CD8-positive, alpha-beta memory T cell (primary cell): Measurements from ENCODE around the gene IFIT1B. TPM values are rescaled to one million over a fixed set of nuclear protein-coding genes. Genes with fewer than 3 reads are reported as not detected.
"Not testable (repeated sequence)": the region's sequence is repeated elsewhere in the genome, so short reads cannot be mapped to it uniquely, and the experiment has no call there.

Experiments
- CTCF ChIA-PET: fragments of 350-600 bp; sonication (Branson Sonifier 250); formaldehyde crosslinking; loops from one replicate; lab custom pipeline; 2021; ENCODE audit warnings: antibody characterized with exemption; lab: Charles Lee
- POLR2A ChIA-PET: fragments of 350-600 bp; sonication (Branson Sonifier 250); formaldehyde crosslinking; loops from one replicate; lab custom pipeline; 2021; ENCODE audit warnings: antibody characterized with exemption; lab: Charles Lee
- DNase-seq, 5 donors: peaks; one replicate each; pipeline versions ENCODE4 v3.0.0 to v3.0.0-alpha.2; 2020 to 2022; ENCODE audit warnings: mixed read lengths in 1 of 5
- H3K27ac ChIP-seq: one replicate; pipeline ENCODE4 v1.7.0; 2013; ENCODE audit warnings: low read depth, mild to moderate bottlenecking, low read length, moderate library complexity
- H3K27me3 ChIP-seq: 2 replicates; pipeline ENCODE4 v1.7.0; 2013; ENCODE audit warnings: low read length, mild to moderate bottlenecking; ENCODE audit not compliant: insufficient read depth, poor library complexity, severe bottlenecking
- H3K36me3 ChIP-seq: 2 replicates; pipeline ENCODE4 v1.7.0; 2013; ENCODE audit warnings: mild to moderate bottlenecking, low read length, moderate library complexity; ENCODE audit not compliant: insufficient read depth
- H3K4me1 ChIP-seq: 2 replicates; pipeline ENCODE4 v1.7.0; 2013; ENCODE audit warnings: mild to moderate bottlenecking, low read length, moderate library complexity; ENCODE audit not compliant: insufficient read depth
- H3K4me3 ChIP-seq: 2 replicates; pipeline ENCODE4 v1.7.0; 2013; ENCODE audit warnings: mild to moderate bottlenecking, low read length
- H3K9me3 ChIP-seq: 2 replicates; pipeline ENCODE4 v1.7.0; 2013; ENCODE audit warnings: mild to moderate bottlenecking, low read length
- H3K27ac Mint-ChIP-seq, 8 donors: one replicate each; pipeline ENCODE4 v1.8.0; 2020 to 2021; ENCODE audit warnings: mixed read lengths in 8 of 8, mild to moderate bottlenecking in 6 of 8, inconsistent platforms in 3 of 8, moderate library complexity in 3 of 8
- H3K27me3 Mint-ChIP-seq, 2 donors: one replicate each; pipeline ENCODE4 v1.8.0; 2020 to 2021; ENCODE audit warnings: mixed read lengths in 2 of 2, mild to moderate bottlenecking in 1 of 2, moderate library complexity in 1 of 2
- H3K36me3 Mint-ChIP-seq, 3 donors: one replicate each; pipeline ENCODE4 v1.8.0; 2020 to 2021; ENCODE audit warnings: mixed read lengths in 3 of 3, inconsistent platforms in 1 of 3, mild to moderate bottlenecking in 1 of 3
- H3K4me1 Mint-ChIP-seq, 3 donors: one replicate each; pipeline ENCODE4 v1.8.0; 2020 to 2021; ENCODE audit warnings: mixed read lengths in 3 of 3, inconsistent platforms in 1 of 3, mild to moderate bottlenecking in 1 of 3
- H3K4me3 Mint-ChIP-seq, 7 donors: one replicate each; pipeline ENCODE4 v1.8.0; 2020 to 2021; ENCODE audit warnings: mixed read lengths in 7 of 7, mild to moderate bottlenecking in 6 of 7, moderate library complexity in 4 of 7, inconsistent platforms in 2 of 7
- H3K9me3 Mint-ChIP-seq, 5 donors: one replicate each; pipeline ENCODE4 v1.8.0; 2020 to 2022; ENCODE audit warnings: mixed read lengths in 5 of 5, mild to moderate bottlenecking in 3 of 5, moderate library complexity in 2 of 5, inconsistent platforms in 1 of 5
- polyA plus RNA-seq: library from polyadenylated mRNA; unstranded; fragments of 300-500 nt; fragmentation: Illumina TruSeq; gene quantifications from one replicate; pipeline ENCODE4 v1.2.3, GENCODE V29; 2021
- total RNA-seq, 2 experiments: library from RNA; stranded (reverse); gene quantifications; one replicate each; pipeline ENCODE4 v1.2.3, GENCODE V29; 2021

IFIT1B gene
- total and polyA plus RNA-seq, 3 experiments from 2014 or later, result 0.14 TPM; not detected in 2

DNA sequence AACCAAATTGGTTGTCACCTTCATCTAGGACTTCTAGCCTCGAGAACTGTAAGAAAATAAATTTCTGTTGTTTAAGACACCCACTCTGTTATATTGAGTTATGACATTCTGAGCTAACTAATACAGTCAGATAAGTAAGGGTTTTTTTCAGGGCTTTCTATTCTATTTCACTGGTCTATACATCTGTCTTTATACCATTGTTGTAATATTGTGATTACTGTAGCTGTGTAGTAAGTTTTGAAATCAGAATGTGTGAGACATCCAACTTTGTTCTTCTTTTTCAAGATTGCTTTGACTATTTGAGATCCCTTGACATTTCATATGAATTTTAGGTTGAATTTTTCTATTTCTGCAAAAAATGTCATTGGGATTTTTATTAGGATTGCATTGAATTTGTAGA, 22.1 kb downstream of the IFIT1B start:
- no peak overlapping the region for H3K4me3 ChIP-seq
- H3K9me3 Mint-ChIP-seq, result no peaks in the 10 kb centered on the region
- no peak for DNase-seq
- peaks cover 8 to 17% (median 11%) of the 10 kb centered on the region in 3 donors for H3K36me3 Mint-ChIP-seq
- H3K27ac Mint-ChIP-seq, result no peak overlapping the region
- ChIA-PET POLR2A (no interaction called here), CTCF (interaction anchor here (0.6 kb wide), 1 partner anchor 31 kb away, joined by 3 read pairs; no protein-coding TSS in a partner anchor)
- H3K4me3 Mint-ChIP-seq, result no peak overlapping the region
- peaks cover 7% of the 10 kb centered on the region for H3K4me1 ChIP-seq
- peaks cover 0 to 2% of the 10 kb centered on the region in 2 donors for H3K27me3 Mint-ChIP-seq
- no peaks in the 10 kb centered on the region for H3K27me3 ChIP-seq
- H3K27ac ChIP-seq, result no peak overlapping the region
- peaks cover 9 to 21% (median 10%) of the 10 kb centered on the region in 3 donors for H3K4me1 Mint-ChIP-seq
- no peaks in the 10 kb centered on the region for H3K9me3 ChIP-seq
- H3K36me3 ChIP-seq, result peaks cover 3% of the 10 kb centered on the region

DNA sequence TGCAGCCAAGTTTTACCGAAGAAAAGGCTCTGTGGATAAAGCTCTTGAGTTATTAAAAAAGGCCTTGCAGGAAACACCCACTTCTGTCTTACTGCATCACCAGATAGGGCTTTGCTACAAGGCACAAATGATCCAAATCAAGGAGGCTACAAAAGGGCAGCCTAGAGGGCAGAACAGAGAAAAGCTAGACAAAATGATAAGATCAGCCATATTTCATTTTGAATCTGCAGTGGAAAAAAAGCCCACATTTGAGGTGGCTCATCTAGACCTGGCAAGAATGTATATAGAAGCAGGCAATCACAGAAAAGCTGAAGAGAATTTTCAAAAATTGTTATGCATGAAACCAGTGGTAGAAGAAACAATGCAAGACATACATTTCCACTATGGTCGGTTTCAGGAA, 25.2 kb downstream of the IFIT1B start:
- H3K27ac ChIP-seq, result no peak overlapping the region
- no peak for DNase-seq
- peaks cover 3% of the 10 kb centered on the region for H3K36me3 ChIP-seq
- peaks cover 0 to 2% of the 10 kb centered on the region in 2 donors for H3K27me3 Mint-ChIP-seq
- H3K9me3 ChIP-seq, result no peaks in the 10 kb centered on the region
- ChIA-PET CTCF (interaction anchor here (1.3 to 1.7 kb wide), 2 partner anchors 9 to 10 kb away, joined by 4 read pairs; no protein-coding TSS in a partner anchor), POLR2A (no interaction called here)
- no peaks in the 10 kb centered on the region for H3K27me3 ChIP-seq
- H3K4me3 ChIP-seq, result no peak overlapping the region
- peaks cover 3 to 17% (median 15%) of the 10 kb centered on the region in 3 donors for H3K36me3 Mint-ChIP-seq
- H3K27ac Mint-ChIP-seq, result no peak overlapping the region
- H3K4me1 ChIP-seq, result no peaks in the 10 kb centered on the region
- H3K4me3 Mint-ChIP-seq, result no peak overlapping the region
- H3K9me3 Mint-ChIP-seq, result no peaks in the 10 kb centered on the region
- peaks cover under 1 to 10% (median 7%) of the 10 kb centered on the region in 3 donors for H3K4me1 Mint-ChIP-seq

DNA sequence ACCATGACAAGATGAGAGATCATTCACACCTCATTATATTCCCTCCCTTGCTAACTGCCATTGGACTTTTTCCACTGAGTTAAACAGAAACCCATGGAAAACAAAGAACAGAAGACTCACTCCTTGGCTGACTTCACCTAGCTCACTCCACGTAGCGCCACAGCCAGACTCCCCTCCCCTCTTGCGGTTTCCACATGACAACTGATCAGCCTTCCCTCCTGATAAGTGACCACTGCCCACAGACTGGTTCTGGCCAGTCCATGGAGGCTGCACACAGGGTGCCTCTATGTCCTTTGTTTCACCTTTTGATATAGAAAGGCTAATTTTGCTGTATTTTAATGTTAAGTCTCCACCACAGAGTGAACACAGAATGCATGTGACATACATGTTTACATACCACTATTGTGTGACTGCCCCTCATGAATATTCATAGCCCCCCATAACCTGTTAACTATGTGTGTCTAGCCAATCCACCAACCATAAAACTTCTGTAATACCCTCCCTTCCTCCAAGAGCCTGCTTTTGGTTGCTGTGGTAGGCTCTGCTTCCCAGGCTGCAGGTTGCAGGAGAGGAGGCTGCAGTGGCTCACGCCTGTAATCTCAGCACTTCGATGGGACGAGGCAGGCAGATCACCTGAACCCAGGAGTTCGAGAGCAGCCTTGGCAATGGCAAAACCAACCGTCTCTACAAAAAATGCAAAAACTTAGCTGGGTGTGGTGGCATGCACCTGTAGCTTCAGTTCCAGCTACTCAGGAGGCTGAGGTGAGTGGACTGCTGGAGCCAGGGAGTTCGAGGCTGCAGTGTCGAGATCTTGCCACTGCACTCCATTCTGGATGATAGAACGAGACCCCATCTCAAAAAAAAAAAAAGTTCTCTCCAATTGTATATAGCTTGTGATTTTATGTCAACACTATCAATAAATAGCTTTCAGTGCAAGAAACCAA, 26.5 kb downstream of the IFIT1B start:
- peaks cover 0 to 7% (median 0%) of the 10 kb centered on the region in 3 donors for H3K4me1 Mint-ChIP-seq
- H3K4me3 Mint-ChIP-seq, result no peak overlapping the region
- peaks cover 0 to 2% of the 10 kb centered on the region in 2 donors for H3K27me3 Mint-ChIP-seq
- H3K9me3 ChIP-seq, result no peaks in the 10 kb centered on the region
- no peaks in the 10 kb centered on the region for H3K4me1 ChIP-seq
- peaks cover 3 to 17% (median 15%) of the 10 kb centered on the region in 3 donors for H3K36me3 Mint-ChIP-seq
- H3K27ac Mint-ChIP-seq, result peak overlapping the region in 2 of 8 donors; percentile 60 to 77
- H3K9me3 Mint-ChIP-seq, result no peaks in the 10 kb centered on the region
- H3K27ac ChIP-seq, result no peak overlapping the region
- no peaks in the 10 kb centered on the region for H3K27me3 ChIP-seq
- no peak overlapping the region for H3K4me3 ChIP-seq
- DNase-seq, result no peak
- CTCF ChIA-PET, result interaction anchor here (1.3 kb wide), 2 partner anchors 8 to 12 kb away, joined by 3 to 4 read pairs; partner anchors contain the start of gene IFIT1
- POLR2A ChIA-PET, result interaction anchor here (0.8 kb wide), 1 partner anchor 12 kb away, joined by 4 read pairs; no protein-coding TSS in a partner anchor
- H3K36me3 ChIP-seq, result peaks cover 3% of the 10 kb centered on the region

DNA sequence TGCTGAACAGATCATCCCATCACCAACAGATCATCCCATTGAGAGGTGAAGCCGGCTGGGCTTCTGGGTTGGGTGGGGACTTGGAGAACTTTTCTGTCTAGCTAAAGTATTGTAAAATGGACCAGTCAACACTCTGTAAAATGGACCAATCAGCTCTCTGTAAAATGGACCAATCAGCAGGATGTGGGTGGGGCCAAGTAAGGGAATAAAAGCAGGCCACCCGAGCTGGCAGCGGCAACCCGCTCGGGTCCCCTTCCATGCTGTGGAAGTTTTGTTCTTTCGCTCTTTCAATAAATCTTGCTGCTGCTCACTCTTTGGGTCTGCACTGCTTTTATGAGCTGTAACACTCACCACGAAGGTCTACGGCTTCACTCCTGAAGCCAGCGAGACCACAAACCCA, 28.3 kb downstream of the IFIT1B start:
- H3K36me3 Mint-ChIP-seq, result peaks cover 3 to 17% (median 11%) of the 10 kb centered on the region in 3 donors
- DNase-seq, H3K9me3 ChIP-seq, CTCF ChIA-PET, H3K4me1 ChIP-seq, H3K36me3 ChIP-seq, H3K27ac ChIP-seq, H3K27me3 ChIP-seq, H3K9me3 Mint-ChIP-seq, H3K27ac Mint-ChIP-seq, H3K27me3 Mint-ChIP-seq, H3K4me3 ChIP-seq, H3K4me1 Mint-ChIP-seq, H3K4me3 Mint-ChIP-seq, POLR2A ChIA-PET: not testable (repeated sequence)

DNA sequence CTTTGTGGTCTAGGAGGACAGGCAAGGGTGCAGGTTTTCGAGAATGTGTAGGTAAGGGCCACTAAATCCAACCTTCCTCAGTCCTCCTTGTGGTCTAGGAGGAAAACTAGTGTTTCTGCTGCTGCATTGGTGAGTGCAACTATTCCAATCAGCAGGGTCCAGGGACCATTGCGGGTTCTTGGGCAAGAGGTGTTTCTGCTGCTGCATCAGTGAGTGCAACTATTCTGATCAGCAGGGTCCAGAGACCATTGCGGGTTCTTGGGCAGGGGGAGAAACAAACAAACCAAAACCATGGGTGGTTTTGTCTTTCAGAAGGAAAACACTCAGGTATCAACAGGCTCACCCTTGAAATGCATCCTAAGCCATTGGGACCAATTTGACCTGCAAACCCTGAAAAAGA, 29.9 kb downstream of the IFIT1B start:
- Mint-ChIP-seq H3K36me3 (peaks cover 3 to 12% (median 12%) of the 10 kb centered on the region in 3 donors), H3K4me1 (peaks cover 11 to 18% (median 18%) of the 10 kb centered on the region in 3 donors)
- DNase-seq, H3K27me3 ChIP-seq, H3K9me3 Mint-ChIP-seq, H3K36me3 ChIP-seq, H3K9me3 ChIP-seq, H3K4me1 ChIP-seq, POLR2A ChIA-PET, H3K27me3 Mint-ChIP-seq, H3K4me3 ChIP-seq, H3K4me3 Mint-ChIP-seq, H3K27ac Mint-ChIP-seq, CTCF ChIA-PET, H3K27ac ChIP-seq: not testable (repeated sequence)

DNA sequence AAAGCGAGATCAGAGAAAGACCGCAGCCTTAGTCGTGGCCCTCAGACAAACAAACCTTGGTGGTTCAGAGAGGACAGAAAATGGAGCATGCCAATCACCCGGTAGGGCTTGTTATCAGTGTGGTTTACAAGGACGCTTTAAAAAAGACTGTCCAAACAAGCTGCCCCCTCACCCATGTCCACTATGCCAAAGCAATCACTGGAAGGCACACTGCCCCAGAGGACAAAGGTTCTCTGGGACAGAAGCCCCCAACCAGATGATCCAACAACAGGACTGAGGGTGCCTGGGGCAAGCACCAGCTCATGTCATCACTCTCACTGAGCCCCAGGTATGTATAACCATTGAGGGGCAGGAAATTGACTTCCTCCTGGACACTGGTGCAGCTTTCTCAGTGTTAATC, 31.4 kb downstream of the IFIT1B start:
- Mint-ChIP-seq H3K4me1 (peaks cover 20 to 33% (median 29%) of the 10 kb centered on the region in 3 donors), H3K27ac (peak overlapping the region in 1 of 8 donors; percentile 69)
- POLR2A ChIA-PET, H3K36me3 Mint-ChIP-seq, H3K27me3 ChIP-seq, CTCF ChIA-PET, H3K27me3 Mint-ChIP-seq, H3K4me3 Mint-ChIP-seq, H3K4me3 ChIP-seq, H3K27ac ChIP-seq, H3K36me3 ChIP-seq, DNase-seq, H3K9me3 ChIP-seq, H3K9me3 Mint-ChIP-seq: not testable (repeated sequence)
- peaks cover 13% of the 10 kb centered on the region for H3K4me1 ChIP-seq

DNA sequence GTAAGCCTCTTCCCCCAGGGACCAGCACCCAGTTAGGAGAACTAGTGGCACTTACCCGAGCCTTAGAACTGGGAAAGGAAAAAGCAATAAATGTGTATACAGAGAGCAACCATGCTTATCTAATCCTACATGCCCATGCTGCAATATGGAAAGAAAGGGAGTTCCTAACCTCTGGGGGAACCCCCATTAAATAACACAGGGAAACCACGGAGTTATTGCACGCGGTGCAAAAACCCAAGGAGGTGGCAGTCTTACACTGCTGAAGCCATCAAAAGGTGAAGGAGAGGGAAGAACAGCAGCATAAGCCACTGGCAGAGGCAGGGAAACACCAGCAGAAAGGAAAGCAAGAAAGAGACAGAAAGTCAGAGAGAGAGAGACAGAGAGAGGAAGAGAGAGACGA, 32.7 kb downstream of the IFIT1B start:
- H3K9me3 ChIP-seq, POLR2A ChIA-PET, H3K36me3 ChIP-seq, H3K27me3 Mint-ChIP-seq, H3K27me3 ChIP-seq, CTCF ChIA-PET, H3K9me3 Mint-ChIP-seq, DNase-seq, H3K27ac ChIP-seq, H3K4me3 ChIP-seq: not testable (repeated sequence)
- peaks cover 0 to 13% (median 8%) of the 10 kb centered on the region in 3 donors for H3K36me3 Mint-ChIP-seq
- peaks cover 16% of the 10 kb centered on the region for H3K4me1 ChIP-seq
- H3K4me3 Mint-ChIP-seq, result peak overlapping the region in 1 of 7 donors; percentile 61
- peaks cover 25 to 39% (median 34%) of the 10 kb centered on the region in 3 donors for H3K4me1 Mint-ChIP-seq
- peak overlapping the region in 3 of 8 donors; percentile 22 to 89 (median 38) for H3K27ac Mint-ChIP-seq

DNA sequence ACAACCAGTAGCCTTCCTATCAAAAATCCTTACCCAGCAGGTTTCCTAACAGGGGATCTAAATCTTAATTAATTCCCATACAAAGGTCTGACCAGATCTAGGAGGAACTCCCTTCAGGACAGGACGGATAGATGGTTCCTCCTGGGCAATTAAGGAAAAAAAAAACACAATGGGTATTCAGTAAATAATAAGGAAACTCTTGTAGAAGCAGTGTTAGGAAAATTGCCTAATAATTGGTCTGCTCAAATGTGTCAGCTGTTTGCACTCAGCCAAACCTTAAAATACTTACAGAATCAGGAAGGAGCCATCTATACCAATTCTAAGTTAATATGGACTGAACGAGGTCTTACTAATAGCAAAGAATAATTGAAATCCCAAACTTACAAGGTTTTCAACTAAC, 33.3 kb downstream of the IFIT1B start:
- CTCF ChIA-PET, H3K27me3 ChIP-seq, H3K9me3 ChIP-seq, H3K4me3 ChIP-seq, H3K9me3 Mint-ChIP-seq, H3K27me3 Mint-ChIP-seq, DNase-seq, H3K36me3 ChIP-seq, H3K27ac ChIP-seq: not testable (repeated sequence)
- POLR2A ChIA-PET, result interaction anchor here (0.6 kb wide), 1 partner anchor 587 kb away, joined by 4 read pairs; no protein-coding TSS in a partner anchor
- peaks cover 0 to 13% (median 6%) of the 10 kb centered on the region in 3 donors for H3K36me3 Mint-ChIP-seq
- H3K4me3 Mint-ChIP-seq, result peak overlapping the region in 2 of 7 donors; percentile 17 to 61
- H3K4me1 ChIP-seq, result peaks cover 22% of the 10 kb centered on the region
- H3K27ac Mint-ChIP-seq, result peak overlapping the region in 1 of 8 donors; percentile 89
- peaks cover 30 to 45% (median 40%) of the 10 kb centered on the region in 3 donors for H3K4me1 Mint-ChIP-seq
